ENCODE data around the gene UNC13C.

Gene UNC13C

GRCh38 chr15:54282228-54282836 is 304.1 kb downstream of the UNC13C start:
- Histone ChIP-seq H4K8ac (ENCODE audit: low read depth, low read length) (no peak overlapping the region), H3K9ac (ENCODE audit: low read length) (no peak overlapping the region)

GRCh38 chr15:54288049-54288448 is 309.8 kb downstream of the UNC13C start:
- H3K23ac ChIP-seq (ENCODE audit: low read length), result no peak overlapping the region
- H3K14ac ChIP-seq (ENCODE audit: low read length), result no peak overlapping the region
- H3K27ac ChIP-seq (ENCODE audit: low read depth, low read length), result no peak overlapping the region
- no peak overlapping the region for H3K4me3 ChIP-seq (ENCODE audit: low read depth, low read length)
- no peak overlapping the region for H2AFZ ChIP-seq (ENCODE audit: insufficient read depth, low read length, poor library complexity)
- H2AK5ac ChIP-seq (ENCODE audit: low read length), result no peak overlapping the region
- H3K36me3 ChIP-seq (ENCODE audit: control insufficient read depth in 1 of 2, insufficient read depth in 2 of 2, low read length in 2 of 2), result no peaks in the 10 kb centered on the region
- H2BK12ac ChIP-seq (ENCODE audit: low read length), result no peak overlapping the region
- H3K18ac ChIP-seq (ENCODE audit: low read length), result no peak overlapping the region
- no peaks in the 10 kb centered on the region for H3K79me1 ChIP-seq (ENCODE audit: low read length)
- H3K9ac ChIP-seq (ENCODE audit: low read length), result no peak overlapping the region
- no peak overlapping the region for H3K4ac ChIP-seq (ENCODE audit: low read depth, low read length)
- H4K8ac ChIP-seq (ENCODE audit: low read depth, low read length), result no peak overlapping the region
- no peak overlapping the region for H2BK5ac ChIP-seq (ENCODE audit: low read depth, low read length, poor library complexity)
- no peak overlapping the region for H4K91ac ChIP-seq (ENCODE audit: low read depth, low read length)
- no peaks in the 10 kb centered on the region for H3K9me3 ChIP-seq (ENCODE audit: insufficient read depth, low read depth, low read length)
- no peaks in the 10 kb centered on the region for H3K79me2 ChIP-seq (ENCODE audit: control insufficient read depth, insufficient read depth, low read length, poor library complexity)
- no peak overlapping the region for H4K12ac ChIP-seq (ENCODE audit: low read depth, low read length)
- no peak for DNase-seq
- H3K4me2 ChIP-seq (ENCODE audit: low read length), result no peak overlapping the region
- no peaks in the 10 kb centered on the region for H3K27me3 ChIP-seq (ENCODE audit: insufficient read depth, low read length)
- no peaks in the 10 kb centered on the region for H3K4me1 ChIP-seq (ENCODE audit: control insufficient read depth in 1 of 2, insufficient read depth in 2 of 2, low read length in 2 of 2)
- H2BK120ac ChIP-seq (ENCODE audit: insufficient read depth, low read length, poor library complexity), result no peak overlapping the region
- no CpG with 5 or more reads among the region's 1 CpG for WGBS (ENCODE audit: extremely low coverage, insufficient coverage, insufficient read length)

More at GRCh38 chr15:54282228-54282836, 304.1 kb downstream of the UNC13C start:
- Histone ChIP-seq H2AK5ac (ENCODE audit: low read length) (no peak overlapping the region), H3K27ac (ENCODE audit: low read depth, low read length) (no peak overlapping the region), H2AFZ (ENCODE audit: insufficient read depth, low read length, poor library complexity) (no peak overlapping the region), H3K14ac (ENCODE audit: low read length) (no peak overlapping the region), H4K12ac (ENCODE audit: low read depth, low read length) (no peak overlapping the region), H3K36me3 (ENCODE audit: control insufficient read depth in 1 of 2, insufficient read depth in 2 of 2, low read length in 2 of 2) (no peaks in the 10 kb centered on the region), H3K4me2 (ENCODE audit: low read length) (no peak overlapping the region), H2BK120ac (ENCODE audit: insufficient read depth, low read length, poor library complexity) (no peak overlapping the region), H3K9me3 (ENCODE audit: insufficient read depth, low read depth, low read length) (no peaks in the 10 kb centered on the region), H2BK5ac (ENCODE audit: low read depth, low read length, poor library complexity) (no peak overlapping the region), H3K4ac (ENCODE audit: low read depth, low read length) (no peak overlapping the region), H3K4me1 (ENCODE audit: control insufficient read depth in 1 of 2, insufficient read depth in 2 of 2, low read length in 2 of 2) (no peaks in the 10 kb centered on the region), H3K4me3 (ENCODE audit: low read depth, low read length) (peak overlapping the region; percentile 36), H3K18ac (ENCODE audit: low read length) (no peak overlapping the region), H3K79me2 (ENCODE audit: control insufficient read depth, insufficient read depth, low read length, poor library complexity) (no peaks in the 10 kb centered on the region), H3K27me3 (ENCODE audit: insufficient read depth, low read length) (no peaks in the 10 kb centered on the region), H3K23ac (ENCODE audit: low read length) (no peak overlapping the region), H2BK12ac (ENCODE audit: low read length) (no peak overlapping the region), H3K79me1 (ENCODE audit: low read length) (no peaks in the 10 kb centered on the region), H4K91ac (ENCODE audit: low read depth, low read length) (no peak overlapping the region)
- DNase-seq, result no peak
- no CpG with 5 or more reads among the region's 6 CpGs for WGBS (ENCODE audit: extremely low coverage, insufficient coverage, insufficient read length)

- Histone ChIP-seq H3K4me1 (ENCODE audit: control insufficient read depth in 1 of 2, insufficient read depth in 2 of 2, low read length in 2 of 2) (no peaks in the 10 kb centered on the region), H3K18ac (ENCODE audit: low read length) (no peak overlapping the region), H3K79me1 (ENCODE audit: low read length) (no peaks in the 10 kb centered on the region), H4K91ac (ENCODE audit: low read depth, low read length) (no peak overlapping the region), H3K4me3 (ENCODE audit: low read depth, low read length) (no peak overlapping the region), H3K27me3 (ENCODE audit: insufficient read depth, low read length) (no peaks in the 10 kb centered on the region), H4K8ac (ENCODE audit: low read depth, low read length) (no peak overlapping the region), H3K9ac (ENCODE audit: low read length) (no peak overlapping the region), H3K4ac (ENCODE audit: low read depth, low read length) (no peak overlapping the region), H3K27ac (ENCODE audit: low read depth, low read length) (no peak overlapping the region), H3K79me2 (ENCODE audit: control insufficient read depth, insufficient read depth, low read length, poor library complexity) (no peaks in the 10 kb centered on the region), H3K23ac (ENCODE audit: low read length) (no peak overlapping the region), H3K14ac (ENCODE audit: low read length) (no peak overlapping the region), H3K36me3 (ENCODE audit: control insufficient read depth in 1 of 2, insufficient read depth in 2 of 2, low read length in 2 of 2) (no peaks in the 10 kb centered on the region), H2AK5ac (ENCODE audit: low read length) (no peak overlapping the region), H4K12ac (ENCODE audit: low read depth, low read length) (no peak overlapping the region), H2AFZ (ENCODE audit: insufficient read depth, low read length, poor library complexity) (no peak overlapping the region), H2BK12ac (ENCODE audit: low read length) (no peak overlapping the region), H2BK120ac (ENCODE audit: insufficient read depth, low read length, poor library complexity) (no peak overlapping the region), H3K9me3 (ENCODE audit: insufficient read depth, low read depth, low read length) (no peaks in the 10 kb centered on the region), H3K4me2 (ENCODE audit: low read length) (no peak overlapping the region), H2BK5ac (ENCODE audit: low read depth, low read length, poor library complexity) (no peak overlapping the region)
- 100% methylated on average over 1 of the region's 4 CpGs for WGBS (ENCODE audit: extremely low coverage, insufficient coverage, insufficient read length)
- DNase-seq, result no peak
Measured at GRCh38 chr15:54289590-54290136, 311.4 kb downstream of the UNC13C start.

GRCh38 chr15:54298396-54298795 is 320.2 kb downstream of the UNC13C start:
- Histone ChIP-seq H3K27me3 (ENCODE audit: insufficient read depth, low read length) (no peaks in the 10 kb centered on the region), H3K27ac (ENCODE audit: low read depth, low read length) (no peak overlapping the region), H3K9ac (ENCODE audit: low read length) (no peak overlapping the region), H2BK12ac (ENCODE audit: low read length) (no peak overlapping the region), H3K79me1 (ENCODE audit: low read length) (no peaks in the 10 kb centered on the region), H2BK120ac (ENCODE audit: insufficient read depth, low read length, poor library complexity) (no peak overlapping the region), H3K4me2 (ENCODE audit: low read length) (no peak overlapping the region), H4K12ac (ENCODE audit: low read depth, low read length) (no peak overlapping the region), H3K4me3 (ENCODE audit: low read depth, low read length) (no peak overlapping the region), H4K8ac (ENCODE audit: low read depth, low read length) (no peak overlapping the region), H4K91ac (ENCODE audit: low read depth, low read length) (no peak overlapping the region), H3K18ac (ENCODE audit: low read length) (no peak overlapping the region), H3K36me3 (ENCODE audit: control insufficient read depth in 1 of 2, insufficient read depth in 2 of 2, low read length in 2 of 2) (no peaks in the 10 kb centered on the region), H3K79me2 (ENCODE audit: control insufficient read depth, insufficient read depth, low read length, poor library complexity) (no peaks in the 10 kb centered on the region), H3K4ac (ENCODE audit: low read depth, low read length) (no peak overlapping the region), H2AFZ (ENCODE audit: insufficient read depth, low read length, poor library complexity) (no peak overlapping the region), H3K14ac (ENCODE audit: low read length) (no peak overlapping the region), H3K9me3 (ENCODE audit: insufficient read depth, low read depth, low read length) (no peaks in the 10 kb centered on the region), H2BK5ac (ENCODE audit: low read depth, low read length, poor library complexity) (no peak overlapping the region), H3K4me1 (ENCODE audit: control insufficient read depth in 1 of 2, insufficient read depth in 2 of 2, low read length in 2 of 2) (no peaks in the 10 kb centered on the region), H3K23ac (ENCODE audit: low read length) (no peak overlapping the region), H2AK5ac (ENCODE audit: low read length) (no peak overlapping the region)
- WGBS (ENCODE audit: extremely low coverage, insufficient coverage, insufficient read length), result no CpG with 5 or more reads among the region's 3 CpGs
- DNase-seq, result no peak

Data from trophoblast cell (in vitro differentiated cells and primary cell).